Skeletal muscle satellite cell (primary cell): ENCODE measurements around the gene THNSL1. TPM values are rescaled to one million over a fixed set of nuclear protein-coding genes. Genes with fewer than 3 reads are reported as not detected.
"Not testable (repeated sequence)": the region's sequence is repeated elsewhere in the genome, so short reads cannot be mapped to it uniquely, and the experiment has no call there.

Source experiments
- H3K27me3 ChIP-seq: 2 replicates; pipeline ENCODE4 v1.7.0; 2013; ENCODE audit warnings: low read length; ENCODE audit not compliant: control insufficient read depth, insufficient read depth
- H3K36me3 ChIP-seq: 2 replicates; pipeline ENCODE4 v1.7.0; 2013; ENCODE audit warnings: mild to moderate bottlenecking, control low read depth, low read length; ENCODE audit not compliant: insufficient read depth
- H3K4me1 ChIP-seq: 2 replicates; pipeline ENCODE4 v1.7.0; 2013; ENCODE audit warnings: low read length; ENCODE audit not compliant: control insufficient read depth, insufficient read depth
- H3K4me2 ChIP-seq: 2 replicates; pipeline ENCODE4 v1.7.0; 2013; ENCODE audit warnings: mild to moderate bottlenecking, low read length
- H3K4me3 ChIP-seq: 2 replicates; pipeline ENCODE4 v1.7.0; 2013; ENCODE audit warnings: low read length
- H3K9ac ChIP-seq: 2 replicates; pipeline ENCODE4 v1.7.0; 2013; ENCODE audit warnings: mild to moderate bottlenecking, low read depth, low read length, moderate library complexity
- H3K9me3 ChIP-seq: replicated peaks from 2 replicates; pipeline ENCODE4 v1.7.0; 2013; ENCODE audit warnings: mild to moderate bottlenecking, control low read depth, low read length
- total RNA-seq: library from RNA; depleted of rRNA; stranded (reverse); fragments of >200 nt; gene quantifications from 2 replicates; pipeline ENCODE4 v1.2.3, GENCODE V29; 2012; rRNA removed

Gene THNSL1, protein sequence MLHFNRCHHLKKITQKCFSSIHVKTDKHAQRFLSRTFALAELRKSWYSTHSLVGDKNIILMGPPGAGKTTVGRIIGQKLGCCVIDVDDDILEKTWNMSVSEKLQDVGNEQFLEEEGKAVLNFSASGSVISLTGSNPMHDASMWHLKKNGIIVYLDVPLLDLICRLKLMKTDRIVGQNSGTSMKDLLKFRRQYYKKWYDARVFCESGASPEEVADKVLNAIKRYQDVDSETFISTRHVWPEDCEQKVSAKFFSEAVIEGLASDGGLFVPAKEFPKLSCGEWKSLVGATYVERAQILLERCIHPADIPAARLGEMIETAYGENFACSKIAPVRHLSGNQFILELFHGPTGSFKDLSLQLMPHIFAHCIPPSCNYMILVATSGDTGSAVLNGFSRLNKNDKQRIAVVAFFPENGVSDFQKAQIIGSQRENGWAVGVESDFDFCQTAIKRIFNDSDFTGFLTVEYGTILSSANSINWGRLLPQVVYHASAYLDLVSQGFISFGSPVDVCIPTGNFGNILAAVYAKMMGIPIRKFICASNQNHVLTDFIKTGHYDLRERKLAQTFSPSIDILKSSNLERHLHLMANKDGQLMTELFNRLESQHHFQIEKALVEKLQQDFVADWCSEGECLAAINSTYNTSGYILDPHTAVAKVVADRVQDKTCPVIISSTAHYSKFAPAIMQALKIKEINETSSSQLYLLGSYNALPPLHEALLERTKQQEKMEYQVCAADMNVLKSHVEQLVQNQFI
- total RNA-seq = 3.5 and 4.2 TPM in 2 replicates

DNA sequence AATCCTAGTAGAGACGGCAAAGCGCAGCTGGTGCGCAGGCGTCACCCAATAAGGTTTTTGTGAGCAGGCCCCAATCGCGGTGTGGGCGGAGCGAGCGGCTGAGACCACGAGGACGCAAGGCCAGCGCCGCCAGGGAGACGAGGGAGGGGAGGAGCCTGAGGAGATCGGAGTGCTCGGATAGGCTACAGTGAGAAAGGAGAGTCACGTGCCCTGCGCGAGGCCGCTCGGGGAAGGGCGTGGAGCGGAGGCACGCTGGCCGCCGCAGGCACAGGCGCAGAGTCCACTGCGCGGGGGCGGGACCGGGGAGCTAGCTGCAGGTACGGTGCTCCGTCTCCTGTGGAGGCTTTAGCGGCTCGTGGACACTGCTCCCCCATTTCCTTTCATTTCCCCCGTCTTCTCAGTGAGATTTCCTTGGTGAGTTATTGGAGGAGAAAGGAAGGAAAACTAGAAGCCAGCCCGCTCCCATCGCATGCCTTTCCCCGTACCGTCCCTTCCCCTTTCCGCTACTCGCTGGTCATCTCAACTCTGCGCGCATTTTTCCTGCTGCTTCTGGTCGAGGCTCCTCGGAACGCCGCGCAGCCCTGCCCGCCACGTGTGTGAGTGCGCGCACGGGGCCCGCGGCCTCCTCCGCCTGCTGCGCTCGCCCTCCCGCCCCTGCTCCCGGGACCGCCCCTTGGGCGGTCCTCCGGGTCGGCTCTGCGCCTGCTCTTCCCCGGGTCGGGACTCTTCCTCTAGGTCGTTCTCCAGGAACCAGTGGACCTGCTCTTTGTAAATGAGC lies at the start of gene THNSL1:
Gene THNSL1 (plus strand): TSS at position 237 of the 778 bp plus-strand sequence. CDS start 6,612 bp downstream, outside the sequence.
- Histone ChIP-seq H3K36me3 (no peaks in the 10 kb centered on the region), H3K27me3 (no peaks in the 10 kb centered on the region), H3K4me1 (peaks cover 9% of the 10 kb centered on the region), H3K4me2 (peak within 1 kb of the TSS; percentile 93), H3K9ac (peak within 1 kb of the TSS; percentile 86), H3K9me3 (no peaks in the 10 kb centered on the region), H3K4me3 (peak within 1 kb of the TSS; percentile 79)

DNA sequence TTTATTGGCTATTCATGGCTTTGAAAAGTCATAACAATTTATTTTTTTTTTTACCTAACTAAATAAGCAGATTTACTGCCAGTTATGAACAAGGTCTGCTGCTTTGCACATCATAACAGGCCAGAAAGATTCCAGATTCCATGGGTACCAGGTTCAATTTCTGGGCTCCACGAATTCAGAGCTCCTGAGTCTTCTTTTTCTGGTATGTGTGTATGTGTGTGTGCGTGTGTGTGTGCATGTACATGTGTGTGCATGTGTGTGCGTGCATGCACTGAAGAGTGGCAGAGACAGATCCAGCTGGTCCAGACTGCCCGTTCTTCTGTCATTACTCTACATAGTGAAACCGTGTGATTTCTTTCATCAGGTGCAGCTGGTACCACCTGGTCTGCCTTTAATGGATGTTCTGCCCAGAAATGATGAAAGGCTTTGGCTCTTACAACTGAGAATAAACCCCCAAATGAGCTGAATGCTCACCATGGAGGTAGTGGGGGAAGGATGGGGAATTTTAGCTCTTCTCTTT lies 49.4 kb upstream of the THNSL1 start:
- peaks cover 7% of the 10 kb centered on the region for H3K4me1 ChIP-seq
- H3K27me3 ChIP-seq = no peaks in the 10 kb centered on the region
- no peaks in the 10 kb centered on the region for H3K36me3 ChIP-seq
- no peak overlapping the region for H3K4me3 ChIP-seq
- no peaks in the 10 kb centered on the region for H3K9me3 ChIP-seq
- no peak overlapping the region for H3K4me2 ChIP-seq
- no peak overlapping the region for H3K9ac ChIP-seq

- Histone ChIP-seq H3K9me3 (no peaks in the 10 kb centered on the region), H3K36me3 (no peaks in the 10 kb centered on the region), H3K27me3 (no peaks in the 10 kb centered on the region), H3K4me2 (no peak overlapping the region), H3K9ac (no peak overlapping the region), H3K4me1 (no peaks in the 10 kb centered on the region), H3K4me3 (no peak overlapping the region)
Observed at GRCh38 chr10:24968349-24968748, 48.1 kb upstream of the THNSL1 start.

DNA sequence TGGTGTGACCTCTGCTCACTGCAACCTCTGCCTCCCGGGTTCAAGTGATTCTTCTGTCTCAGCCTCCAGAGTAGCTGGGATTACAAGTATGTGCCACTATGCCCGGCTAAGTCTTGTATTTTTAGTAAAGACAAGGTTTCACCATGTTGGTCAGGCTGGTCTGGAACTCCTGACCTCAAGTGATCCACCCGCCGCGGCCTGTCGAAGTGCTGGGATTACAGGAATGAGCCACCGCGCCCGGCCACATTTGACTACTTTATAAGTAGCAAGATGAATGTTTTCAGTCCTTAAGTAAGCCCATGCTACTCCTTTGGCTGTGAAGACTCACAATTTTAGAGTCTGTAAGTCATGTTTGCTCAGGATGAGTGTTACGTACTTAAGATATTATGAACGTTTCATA lies 47.5 kb upstream of the THNSL1 start:
- not testable (repeated sequence) for H3K9ac ChIP-seq, H3K9me3 ChIP-seq, H3K4me3 ChIP-seq, H3K36me3 ChIP-seq, H3K4me2 ChIP-seq, H3K27me3 ChIP-seq, H3K4me1 ChIP-seq

- Histone ChIP-seq H3K36me3 (no peaks in the 10 kb centered on the region), H3K9ac (no peak overlapping the region), H3K4me3 (no peak overlapping the region), H3K4me1 (peaks cover 3% of the 10 kb centered on the region), H3K4me2 (no peak overlapping the region), H3K9me3 (no peaks in the 10 kb centered on the region), H3K27me3 (no peaks in the 10 kb centered on the region)
Observed at GRCh38 chr10:24969841-24970281, 46.6 kb upstream of the THNSL1 start.

GRCh38 chr10:24971374-24971773 lies 45.0 kb upstream of the THNSL1 start:
- Histone ChIP-seq H3K9ac (no peak overlapping the region), H3K36me3 (no peaks in the 10 kb centered on the region), H3K9me3 (no peaks in the 10 kb centered on the region), H3K4me1 (peaks cover 9% of the 10 kb centered on the region), H3K4me2 (no peak overlapping the region), H3K27me3 (no peaks in the 10 kb centered on the region), H3K4me3 (no peak overlapping the region)

DNA sequence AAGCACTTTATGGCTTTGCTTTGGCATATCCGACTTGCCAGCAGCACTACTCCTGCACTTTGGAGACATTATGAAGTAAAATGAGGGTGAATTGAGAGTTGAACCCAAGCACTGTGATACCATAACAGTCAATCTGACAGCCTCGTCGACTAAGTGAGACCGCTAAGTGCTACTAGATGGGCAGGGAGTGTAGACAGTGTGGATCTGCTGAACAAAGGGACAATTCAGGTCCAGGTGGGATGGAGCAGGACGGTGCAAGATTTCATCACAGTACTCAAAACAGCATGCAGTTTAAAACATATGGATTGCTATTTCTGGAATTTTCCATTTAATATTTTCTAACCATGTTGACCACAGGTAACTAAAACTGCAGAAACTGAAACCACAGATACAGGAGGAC lies 43.2 kb upstream of the THNSL1 start:
- no peak overlapping the region for H3K9ac ChIP-seq
- H3K4me2 ChIP-seq = no peak overlapping the region
- H3K27me3 ChIP-seq = no peaks in the 10 kb centered on the region
- no peaks in the 10 kb centered on the region for H3K36me3 ChIP-seq
- H3K9me3 ChIP-seq = no peaks in the 10 kb centered on the region
- H3K4me1 ChIP-seq = peaks cover 9% of the 10 kb centered on the region
- no peak overlapping the region for H3K4me3 ChIP-seq

- Histone ChIP-seq H3K36me3 (no peaks in the 10 kb centered on the region), H3K9ac (peak overlapping the region; percentile 4), H3K4me1 (peaks cover 9% of the 10 kb centered on the region), H3K4me2 (peak overlapping the region; percentile 17), H3K9me3 (no peaks in the 10 kb centered on the region), H3K27me3 (no peaks in the 10 kb centered on the region), H3K4me3 (no peak overlapping the region)
Observed at GRCh38 chr10:24974976-24975375, 41.4 kb upstream of the THNSL1 start.

- H3K36me3 ChIP-seq = no peaks in the 10 kb centered on the region
- H3K4me1 ChIP-seq = peaks cover 7% of the 10 kb centered on the region
- no peaks in the 10 kb centered on the region for H3K27me3 ChIP-seq
- no peak overlapping the region for H3K9ac ChIP-seq
- no peak overlapping the region for H3K4me2 ChIP-seq
- no peak overlapping the region for H3K4me3 ChIP-seq
- no peaks in the 10 kb centered on the region for H3K9me3 ChIP-seq
Observed at GRCh38 chr10:24979685-24980084, 36.7 kb upstream of the THNSL1 start.

GRCh38 chr10:24981161-24981710 lies 35.2 kb upstream of the THNSL1 start:
- Histone ChIP-seq H3K4me1 (no peaks in the 10 kb centered on the region), H3K9me3 (no peaks in the 10 kb centered on the region), H3K27me3 (no peaks in the 10 kb centered on the region), H3K9ac (no peak overlapping the region), H3K36me3 (no peaks in the 10 kb centered on the region), H3K4me2 (no peak overlapping the region), H3K4me3 (no peak overlapping the region)
